LNCaP clone FGC (cell line): ENCODE measurements around the gene FER.

ENCODE experiments used
- DNase-seq: peaks from one replicate; pipeline ENCODE4 v3.0.0-alpha.2; 2011; ENCODE audit warnings: low read depth
- H3K4me3 ChIP-seq: 2 replicates; pipeline ENCODE4 v1.5.1; 2011; ENCODE audit warnings: mild to moderate bottlenecking, low read depth, low read length, control low read depth
- CTCF ChIP-seq: IDR thresholded peaks from 2 replicates; pipeline ENCODE4 v1.5.1; 2012; ENCODE audit warnings: mild to moderate bottlenecking; ENCODE audit not compliant: control insufficient read depth, insufficient read depth; ENCODE audit errors: extremely low read depth

The FER gene

GRCh38 chr5:109029847-109030246 is 282.1 kb downstream of the FER start:
- no peak overlapping the region for H3K4me3 ChIP-seq
- DNase-seq: no peak
- no peak for TF ChIP-seq CTCF

- TF ChIP-seq CTCF: no peak
- no peak for DNase-seq
- no peak overlapping the region for H3K4me3 ChIP-seq
Measured at GRCh38 chr5:109030360-109031143, 282.9 kb downstream of the FER start.

GRCh38 chr5:109034306-109034705 is 286.6 kb downstream of the FER start:
- H3K4me3 ChIP-seq: no peak overlapping the region
- no peak for DNase-seq
- TF ChIP-seq CTCF: no peak

GRCh38 chr5:109035436-109035835 is 287.7 kb downstream of the FER start:
- DNase-seq: no peak
- TF ChIP-seq CTCF: no peak
- no peak overlapping the region for H3K4me3 ChIP-seq

GRCh38 chr5:109038209-109038840 is 290.6 kb downstream of the FER start:
- no peak for TF ChIP-seq CTCF
- DNase-seq: no peak

GRCh38 chr5:109041317-109041716 is 293.6 kb downstream of the FER start:
- TF ChIP-seq CTCF: no peak
- no peak overlapping the region for H3K4me3 ChIP-seq
- DNase-seq: no peak

More at GRCh38 chr5:109038209-109038840, 290.6 kb downstream of the FER start:
- H3K4me3 ChIP-seq: no peak overlapping the region

- DNase-seq: no peak
- no peak overlapping the region for H3K4me3 ChIP-seq
- no peak for TF ChIP-seq CTCF
Measured at GRCh38 chr5:109045710-109046109, 298.0 kb downstream of the FER start.
